ENCODE data around the gene GSTM2.
A peak's percentile ranks its signal among the peaks of the same experiment; 100 is the strongest.

The GSTM2 gene

DNA sequence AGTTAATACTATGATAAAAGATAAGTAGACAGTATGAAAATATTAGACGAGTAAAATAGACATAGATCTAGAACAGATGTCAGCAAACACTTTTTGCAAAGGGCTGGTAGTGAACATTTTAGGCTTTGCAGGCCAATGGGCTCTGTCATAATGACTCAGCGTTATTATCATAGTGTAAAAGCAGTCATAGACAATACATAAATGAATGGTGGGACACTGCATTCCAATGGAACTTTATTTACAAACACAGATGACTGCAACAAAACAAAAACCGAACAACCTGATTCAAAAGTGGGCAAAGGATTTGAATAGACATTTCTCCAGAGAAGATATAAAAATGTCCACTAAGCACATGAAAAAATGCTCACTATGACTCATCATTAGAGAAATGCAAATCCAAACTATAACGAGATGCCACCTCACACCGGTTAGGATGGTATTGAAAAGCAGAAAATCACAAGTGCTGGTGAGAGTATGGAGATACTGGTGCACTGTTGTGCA, 51.5 kb downstream of the GSTM2 start:
- Histone ChIP-seq H3K4me3 (ENCODE audit: low read length in 2 of 2) (no peak overlapping the region), H3K9me3 (ENCODE audit: control insufficient read depth in 2 of 2, low read length in 2 of 2) (no peaks in the 10 kb centered on the region), H3K4me1 (ENCODE audit: control insufficient read depth, insufficient read depth, low read length) (peaks cover 5% of the 10 kb centered on the region), H3K9ac (ENCODE audit: low read length in 2 of 2) (no peak overlapping the region), H3K36me3 (ENCODE audit: control insufficient read depth in 2 of 2, insufficient read depth in 2 of 2, low read length in 2 of 2) (no peaks in the 10 kb centered on the region), H3K27ac (ENCODE audit: low read length) (no peak overlapping the region), H3K27me3 (ENCODE audit: control insufficient read depth in 1 of 2, insufficient read depth in 2 of 2, low read length in 2 of 2) (no peaks in the 10 kb centered on the region)

GRCh38 chr1:109721042-109721441, 53.2 kb downstream of the GSTM2 start:
- Histone ChIP-seq H3K36me3 (ENCODE audit: control insufficient read depth in 2 of 2, insufficient read depth in 2 of 2, low read length in 2 of 2) (no peaks in the 10 kb centered on the region), H3K27ac (ENCODE audit: low read length) (no peak overlapping the region), H3K9me3 (ENCODE audit: control insufficient read depth in 2 of 2, low read length in 2 of 2) (no peaks in the 10 kb centered on the region), H3K4me3 (ENCODE audit: low read length in 2 of 2) (no peak overlapping the region), H3K9ac (ENCODE audit: low read length in 2 of 2) (no peak overlapping the region), H3K4me1 (ENCODE audit: control insufficient read depth, insufficient read depth, low read length) (peaks cover 2% of the 10 kb centered on the region), H3K27me3 (ENCODE audit: control insufficient read depth in 1 of 2, insufficient read depth in 2 of 2, low read length in 2 of 2) (no peaks in the 10 kb centered on the region)

DNA sequence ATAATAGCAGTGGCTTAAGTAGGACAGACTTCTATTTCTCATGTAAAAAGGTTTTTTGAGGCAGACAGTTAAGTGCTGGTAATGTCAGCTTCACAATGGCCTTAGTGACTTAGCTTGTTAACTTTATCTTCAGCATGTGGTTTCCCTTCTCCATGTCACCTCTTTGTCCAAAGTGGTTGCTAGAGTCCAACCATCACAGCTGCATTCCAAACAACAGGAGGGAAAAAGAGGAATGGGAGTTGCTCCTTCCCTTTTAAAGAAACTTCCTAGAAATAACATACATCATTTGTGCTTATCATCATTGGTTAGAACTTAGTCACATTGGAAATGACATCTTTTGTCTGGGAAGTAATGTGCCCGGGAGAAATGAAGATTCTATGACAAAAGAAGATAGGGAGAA, 54.1 kb downstream of the GSTM2 start:
- H3K9ac ChIP-seq (ENCODE audit: low read length in 2 of 2) = no peak overlapping the region
- no peaks in the 10 kb centered on the region for H3K36me3 ChIP-seq (ENCODE audit: control insufficient read depth in 2 of 2, insufficient read depth in 2 of 2, low read length in 2 of 2)

DNA sequence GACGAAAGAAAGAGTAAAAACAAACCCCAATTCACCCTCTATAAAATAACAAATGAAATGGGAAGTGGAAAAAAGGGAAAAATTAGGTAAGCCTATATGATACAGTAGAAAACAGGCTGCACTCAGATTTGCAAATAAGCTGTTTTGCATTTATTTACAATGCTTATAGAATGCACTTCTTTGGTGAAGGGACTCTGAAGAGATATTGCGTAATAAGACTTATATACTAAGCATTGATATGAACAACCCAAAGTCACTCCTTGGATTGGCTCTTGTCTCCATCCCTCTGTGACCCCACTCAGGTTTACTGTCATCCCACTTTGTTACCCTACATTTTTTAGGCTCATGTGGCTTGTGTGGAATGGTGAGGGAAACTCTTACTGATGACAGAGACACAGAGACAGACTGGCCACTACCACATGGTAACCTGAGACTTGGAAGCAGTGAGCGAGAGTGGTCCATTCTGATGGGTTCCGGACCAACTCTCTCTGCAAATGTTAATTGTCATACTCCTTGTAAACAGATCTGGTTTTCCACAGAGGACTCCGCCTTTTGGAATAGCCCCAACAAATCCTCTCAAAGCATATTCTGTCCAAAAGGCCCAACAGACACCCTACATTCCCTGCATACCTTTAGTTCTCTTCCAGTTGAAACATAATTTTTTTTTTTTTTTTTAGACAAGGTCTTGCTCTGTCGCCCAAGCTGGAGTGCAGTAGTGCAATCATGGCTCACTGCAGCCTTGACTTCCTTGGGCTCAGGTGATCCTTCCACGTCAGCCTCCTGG, 55.2 kb downstream of the GSTM2 start:
- H3K9me3 ChIP-seq (ENCODE audit: control insufficient read depth in 2 of 2, low read length in 2 of 2) = no peaks in the 10 kb centered on the region
- no peak overlapping the region for H3K27ac ChIP-seq (ENCODE audit: low read length)

More for the DNA sequence above, 54.1 kb downstream of the GSTM2 start:
- no peaks in the 10 kb centered on the region for H3K4me1 ChIP-seq (ENCODE audit: control insufficient read depth, insufficient read depth, low read length)
- no peaks in the 10 kb centered on the region for H3K9me3 ChIP-seq (ENCODE audit: control insufficient read depth in 2 of 2, low read length in 2 of 2)
- H3K27me3 ChIP-seq (ENCODE audit: control insufficient read depth in 1 of 2, insufficient read depth in 2 of 2, low read length in 2 of 2) = no peaks in the 10 kb centered on the region
- no peak overlapping the region for H3K27ac ChIP-seq (ENCODE audit: low read length)
- no peak overlapping the region for H3K4me3 ChIP-seq (ENCODE audit: low read length in 2 of 2)

More for the DNA sequence above, 55.2 kb downstream of the GSTM2 start:
- H3K9ac ChIP-seq (ENCODE audit: low read length in 2 of 2) = peak overlapping the region in 1 of 2 donors; percentile 42
- H3K36me3 ChIP-seq (ENCODE audit: control insufficient read depth in 2 of 2, insufficient read depth in 2 of 2, low read length in 2 of 2) = no peaks in the 10 kb centered on the region
- no peaks in the 10 kb centered on the region for H3K4me1 ChIP-seq (ENCODE audit: control insufficient read depth, insufficient read depth, low read length)
- no peak overlapping the region for H3K4me3 ChIP-seq (ENCODE audit: low read length in 2 of 2)
- H3K27me3 ChIP-seq (ENCODE audit: control insufficient read depth in 1 of 2, insufficient read depth in 2 of 2, low read length in 2 of 2) = no peaks in the 10 kb centered on the region
